KOPT-K1 (cell line): Measurements from ENCODE around the gene NPY5R.

ENCODE experiments used
- H3K27ac ChIP-seq: fragments of 200-600 bp; sonication (generic); 2 replicates; pipeline ENCODE4 v1.5.1; 2016; ENCODE audit warnings: antibody characterized with exemption, mild to moderate bottlenecking, low read depth, low read length; ENCODE audit not compliant: poor library complexity, severe bottlenecking
- H3K36me3 ChIP-seq: fragments of 200-600 bp; sonication (generic); 2 replicates; pipeline ENCODE4 v1.5.1; 2017; ENCODE audit warnings: antibody characterized with exemption, mild to moderate bottlenecking, low read length, moderate library complexity; ENCODE audit not compliant: insufficient read depth
- H3K9me3 ChIP-seq: fragments of 200-600 bp; sonication (generic); 2 replicates; pipeline ENCODE4 v1.5.1; 2017; ENCODE audit warnings: antibody characterized with exemption, low read length, mild to moderate bottlenecking; ENCODE audit not compliant: insufficient read depth, poor library complexity, severe bottlenecking

NPY5R gene

GRCh38 chr4:163343604-163344146, at the start of gene NPY5R:
Gene NPY5R, plus strand, starts transcription at chr4:163343892. Its CDS starts 6,382 bp downstream, at chr4:163350274.
- Histone ChIP-seq H3K9me3 (no peaks in the 10 kb centered on the region), H3K36me3 (no peaks in the 10 kb centered on the region), H3K27ac (no peak within 1 kb of the TSS)

GRCh38 chr4:163295138-163295537, 48.6 kb upstream of the NPY5R start:
- no peak overlapping the region for H3K27ac ChIP-seq
- no peaks in the 10 kb centered on the region for H3K9me3 ChIP-seq
- no peaks in the 10 kb centered on the region for H3K36me3 ChIP-seq

- H3K27ac ChIP-seq = no peak overlapping the region
- no peaks in the 10 kb centered on the region for H3K36me3 ChIP-seq
- H3K9me3 ChIP-seq = no peaks in the 10 kb centered on the region
These were observed 43.2 kb upstream of the NPY5R start for GRCh38 chr4:163300445-163300844.

- Histone ChIP-seq H3K27ac (no peak overlapping the region), H3K36me3 (no peaks in the 10 kb centered on the region), H3K9me3 (no peaks in the 10 kb centered on the region)
These were observed 40.6 kb upstream of the NPY5R start for GRCh38 chr4:163303069-163303468.

GRCh38 chr4:163309466-163309865, 34.2 kb upstream of the NPY5R start:
- Histone ChIP-seq H3K36me3 (no peaks in the 10 kb centered on the region), H3K27ac (no peak overlapping the region), H3K9me3 (no peaks in the 10 kb centered on the region)

GRCh38 chr4:163317110-163317509, 26.6 kb upstream of the NPY5R start:
- no peak overlapping the region for H3K27ac ChIP-seq
- no peaks in the 10 kb centered on the region for H3K36me3 ChIP-seq
- H3K9me3 ChIP-seq = peaks cover 6% of the 10 kb centered on the region

GRCh38 chr4:163330916-163331628, 12.6 kb upstream of the NPY5R start:
- no peak overlapping the region for H3K27ac ChIP-seq
- H3K36me3 ChIP-seq = no peaks in the 10 kb centered on the region
- H3K9me3 ChIP-seq = no peaks in the 10 kb centered on the region

GRCh38 chr4:163331629-163332376, 11.9 kb upstream of the NPY5R start:
- Histone ChIP-seq H3K27ac (no peak overlapping the region), H3K9me3 (no peaks in the 10 kb centered on the region), H3K36me3 (no peaks in the 10 kb centered on the region)

GRCh38 chr4:163332526-163333406, 10.9 kb upstream of the NPY5R start, which contains the start of gene NPY1R:
Gene NPY1R, minus strand, starts transcription at chr4:163332596. Its CDS starts 6,042 bp downstream, at chr4:163326554.
- Histone ChIP-seq H3K9me3 (no peaks in the 10 kb centered on the region), H3K36me3 (no peaks in the 10 kb centered on the region), H3K27ac (no peak within 1 kb of the TSS)

GRCh38 chr4:163335384-163335783, 8.3 kb upstream of the NPY5R start:
- H3K27ac ChIP-seq = no peak overlapping the region
- H3K9me3 ChIP-seq = no peaks in the 10 kb centered on the region
- H3K36me3 ChIP-seq = no peaks in the 10 kb centered on the region

GRCh38 chr4:163344147-163345125, 744 bp downstream of the NPY5R start:
- no peaks in the 10 kb centered on the region for H3K9me3 ChIP-seq
- no peaks in the 10 kb centered on the region for H3K36me3 ChIP-seq

GRCh38 chr4:163350672-163351071, 7.0 kb downstream of the NPY5R start:
- Histone ChIP-seq H3K9me3 (no peaks in the 10 kb centered on the region), H3K27ac (no peak overlapping the region), H3K36me3 (no peaks in the 10 kb centered on the region)

More at GRCh38 chr4:163344147-163345125, 744 bp downstream of the NPY5R start:
- no peak overlapping the region for H3K27ac ChIP-seq

GRCh38 chr4:163353054-163353453, 9.4 kb downstream of the NPY5R start:
- Histone ChIP-seq H3K9me3 (no peaks in the 10 kb centered on the region), H3K36me3 (no peaks in the 10 kb centered on the region), H3K27ac (no peak overlapping the region)

- H3K36me3 ChIP-seq = no peaks in the 10 kb centered on the region
- H3K9me3 ChIP-seq = no peaks in the 10 kb centered on the region
- no peak overlapping the region for H3K27ac ChIP-seq
These were observed 12.4 kb downstream of the NPY5R start for GRCh38 chr4:163356104-163356503.
